GM23338 (cell line): Measurements from ENCODE around the gene ZDHHC1.

Experiments used
- CTCF ChIP-seq, 2 experiments: fragments of 200-600 bp in 1 of 2; sonication (generic) in 1 of 2; conservative IDR thresholded peaks; 2 replicates each; pipeline versions ENCODE4 v1.5.1 to v1.6.1; 2016 to 2017; ENCODE audit warnings: antibody characterized with exemption in 2 of 2, low read depth in 2 of 2, mild to moderate bottlenecking in 2 of 2, moderate library complexity in 1 of 2
- EZH2 ChIP-seq: fragments of 200-600 bp; sonication (generic); IDR thresholded peaks from one replicate; pipeline ENCODE4 v1.8.0; 2017; ENCODE audit warnings: antibody characterized with exemption, mild to moderate bottlenecking, low read depth; ENCODE audit not compliant: unreplicated experiment
- EZH2phosphoT487 ChIP-seq: fragments of 200-600 bp; sonication (generic); IDR thresholded peaks from one replicate; pipeline ENCODE4 v1.8.1; 2018; ENCODE audit warnings: antibody characterized with exemption; ENCODE audit not compliant: unreplicated experiment
- NANOG ChIP-seq: IDR thresholded peaks from 2 replicates; pipeline ENCODE4 v1.6.1; 2016; ENCODE audit warnings: antibody characterized with exemption, borderline replicate concordance
- POLR2AphosphoS5 ChIP-seq: IDR thresholded peaks from 2 replicates; pipeline ENCODE4 v1.6.1; 2016; ENCODE audit warnings: antibody characterized with exemption, low read depth
- REST ChIP-seq: IDR thresholded peaks from one replicate; pipeline ENCODE4 v1.6.1; 2018; ENCODE audit warnings: antibody characterized with exemption; ENCODE audit not compliant: unreplicated experiment

GRCh38 chr16:67437513-67437912 is 21.2 kb upstream of the ZDHHC1 start:
- TF ChIP-seq CTCF (conservative IDR thresholded peaks at IDR 0.05; ENCODE audit: low read depth in 2 of 2) (no peak), EZH2phosphoT487 (no peak), REST (no peak), POLR2AphosphoS5 (no peak), EZH2 (no peak), NANOG (no peak)
